Measurements from ENCODE around the gene LRRC8E.
A peak's percentile ranks its signal among the peaks of the same experiment; 100 is the strongest.

Gene LRRC8E

DNA sequence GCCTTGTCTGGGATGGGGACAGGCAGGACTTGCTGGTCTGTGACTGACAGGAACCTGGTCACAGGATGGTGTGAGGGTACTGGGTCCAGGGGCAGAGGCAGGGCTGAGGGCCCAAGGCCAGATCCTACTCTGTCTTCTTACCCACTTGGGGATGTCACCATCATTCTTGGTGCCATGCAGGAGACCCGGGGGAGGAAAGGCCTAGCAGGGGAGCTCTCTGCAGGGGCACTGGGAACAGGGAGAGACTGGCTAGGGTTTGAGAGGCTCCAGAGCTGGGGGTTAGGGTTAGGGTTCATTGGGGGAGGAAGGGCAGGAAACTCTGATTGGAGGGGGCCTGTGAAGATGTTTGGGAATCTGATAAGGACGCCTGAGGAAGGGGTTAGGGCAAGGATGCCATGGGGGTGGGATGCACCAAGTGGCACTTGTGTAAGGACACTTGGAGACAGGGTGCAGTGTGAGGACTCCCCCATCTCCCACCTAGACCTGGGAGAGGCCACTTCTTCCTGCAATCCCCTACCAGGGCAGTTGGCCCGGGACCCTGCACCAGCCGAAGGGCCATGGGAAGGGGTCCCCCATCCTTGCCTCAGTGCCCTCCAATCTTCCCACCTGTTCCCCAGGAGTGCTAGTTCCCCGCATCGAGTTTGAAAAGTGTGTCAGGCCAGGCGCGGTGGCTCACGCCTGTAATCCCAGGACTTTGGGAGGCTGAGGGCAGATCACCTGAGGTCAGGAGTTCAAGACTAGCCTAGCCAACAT is 21.0 kb upstream of the LRRC8E start:
- ATAC-seq (replicated peaks) (no peak), DNase-seq (no peak)
- peaks cover 28 to 29% of the 10 kb centered on the region in 2 donors for H3K4me1 Mint-ChIP-seq (ENCODE audit: low read depth in 2 of 2)
- H3K27me3 Mint-ChIP-seq, result peaks cover 21 to 49% of the 10 kb centered on the region in 2 donors
- peak overlapping the region in 1 of 2 donors; percentile 84 for H3K4me3 Mint-ChIP-seq
- H3K9me3 Mint-ChIP-seq, result no peaks in the 10 kb centered on the region
- H3K36me3 Mint-ChIP-seq (ENCODE audit: insufficient read depth), result peaks cover 11% of the 10 kb centered on the region
- no peak overlapping the region for H3K27ac Mint-ChIP-seq

DNA sequence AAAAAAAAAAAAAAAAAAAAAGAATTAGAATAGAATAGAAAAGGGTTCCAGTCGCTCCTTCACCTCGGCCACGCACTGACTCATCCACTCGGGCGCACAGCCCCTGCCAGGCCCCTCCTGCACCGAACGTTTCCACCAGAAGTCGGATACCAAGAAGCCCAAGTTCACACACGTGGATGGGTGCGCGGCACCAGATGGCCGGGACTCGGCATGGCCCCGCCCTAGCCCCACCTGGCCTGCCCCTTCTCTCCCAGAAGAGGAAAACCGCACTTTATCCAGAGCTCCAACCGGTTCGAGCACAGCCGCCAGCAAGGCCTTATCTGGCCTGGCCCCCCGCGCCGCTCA is 20.0 kb upstream of the LRRC8E start:
- Mint-ChIP-seq H3K36me3 (ENCODE audit: insufficient read depth) (peaks cover 11% of the 10 kb centered on the region), H3K4me1 (ENCODE audit: low read depth in 2 of 2) (peaks cover 29 to 31% of the 10 kb centered on the region in 2 donors), H3K27me3 (peaks cover 26 to 59% of the 10 kb centered on the region in 2 donors), H3K27ac (peak overlapping the region; percentile 38 to 76), H3K9me3 (no peaks in the 10 kb centered on the region), H3K4me3 (peak overlapping the region; percentile 83 to 84)
- no peak for DNase-seq
- ATAC-seq (replicated peaks), result no peak

GRCh38 chr19:7868671-7869452 is 19.4 kb upstream of the LRRC8E start:
- DNase-seq (peak; percentile 83 to 89 (median 89)), ATAC-seq (replicated peaks) (peak; percentile 80)
- Mint-ChIP-seq H3K36me3 (ENCODE audit: insufficient read depth) (peaks cover 11% of the 10 kb centered on the region), H3K27ac (peak overlapping the region; percentile 38 to 76), H3K27me3 (peaks cover 30 to 58% of the 10 kb centered on the region in 2 donors), H3K9me3 (no peaks in the 10 kb centered on the region), H3K4me3 (peak overlapping the region; percentile 83 to 84), H3K4me1 (ENCODE audit: low read depth in 2 of 2) (peaks cover 31 to 32% of the 10 kb centered on the region in 2 donors)

DNA sequence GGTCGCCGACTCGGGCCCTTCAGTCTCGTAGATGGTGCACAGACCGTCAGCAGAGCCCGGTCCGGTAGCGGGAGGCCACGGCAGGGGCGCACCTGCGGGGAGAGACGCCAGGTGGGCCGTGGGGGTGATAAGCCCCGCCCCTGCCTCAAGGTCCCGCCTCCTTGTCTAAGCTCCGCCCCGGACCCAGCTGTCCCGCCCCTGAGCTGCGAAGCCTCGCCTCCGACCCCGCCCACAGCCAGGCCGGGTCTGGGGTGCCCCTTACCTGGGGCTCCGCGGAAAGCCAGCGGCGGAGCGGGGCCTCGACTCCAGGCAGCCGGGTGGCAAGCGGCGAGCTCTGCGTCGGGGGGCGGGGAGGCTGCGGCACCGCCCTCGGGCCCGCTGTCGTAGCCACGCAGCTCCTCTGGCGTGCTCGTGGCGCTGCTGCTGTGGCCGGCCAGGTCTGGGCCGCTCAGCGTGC is 18.8 kb upstream of the LRRC8E start:
- Mint-ChIP-seq H3K27me3 (peaks cover 30 to 52% of the 10 kb centered on the region in 2 donors), H3K27ac (peak overlapping the region; percentile 38 to 76), H3K9me3 (no peaks in the 10 kb centered on the region), H3K36me3 (ENCODE audit: insufficient read depth) (peaks cover 9% of the 10 kb centered on the region), H3K4me3 (peak overlapping the region; percentile 83 to 84), H3K4me1 (ENCODE audit: low read depth in 2 of 2) (peaks cover 31 to 32% of the 10 kb centered on the region in 2 donors)
- peak; percentile 79 to 91 (median 83) for DNase-seq
- ATAC-seq (replicated peaks), result peak; percentile 60

DNA sequence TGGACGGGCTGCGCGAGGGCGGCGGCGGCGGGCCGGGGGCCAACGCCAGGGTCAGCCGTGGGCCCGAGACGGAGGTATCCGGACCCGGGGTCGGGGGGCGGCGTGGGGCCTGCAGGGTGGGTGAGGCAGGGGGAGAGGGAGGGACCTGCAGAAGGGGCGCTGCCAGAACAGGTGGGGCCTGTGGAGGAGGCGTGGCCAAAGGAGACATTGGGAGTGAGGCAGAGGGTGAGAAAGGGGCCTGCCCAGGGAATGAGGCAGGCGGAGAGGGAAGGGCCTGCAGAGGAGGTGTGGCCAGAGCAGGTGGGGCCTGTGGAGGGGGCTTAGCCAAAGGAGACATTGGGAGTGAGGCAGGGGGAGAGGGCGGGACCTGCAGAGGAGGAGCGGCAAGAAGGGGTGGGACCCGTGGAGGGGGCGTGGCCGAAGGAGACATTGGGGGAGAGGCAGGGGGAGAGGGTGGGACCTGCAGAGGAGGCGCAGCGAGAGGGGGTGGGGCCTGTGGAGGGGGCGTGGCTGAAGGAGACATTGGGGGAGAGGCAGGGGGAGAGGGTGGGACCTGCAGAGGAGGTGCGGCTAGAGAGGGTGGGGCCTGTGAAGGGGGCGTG is 18.3 kb upstream of the LRRC8E start:
- peak overlapping the region in 1 of 2 donors; percentile 12 for H3K27ac Mint-ChIP-seq
- peaks cover 29 to 52% of the 10 kb centered on the region in 2 donors for H3K27me3 Mint-ChIP-seq
- H3K4me1 Mint-ChIP-seq (ENCODE audit: low read depth in 2 of 2), result peaks cover 28 to 32% of the 10 kb centered on the region in 2 donors
- peak overlapping the region; percentile 75 to 83 for H3K4me3 Mint-ChIP-seq
- H3K9me3 Mint-ChIP-seq, result no peaks in the 10 kb centered on the region
- no peak for ATAC-seq (replicated peaks)
- peaks cover 9% of the 10 kb centered on the region for H3K36me3 Mint-ChIP-seq (ENCODE audit: insufficient read depth)
- DNase-seq, result peak; percentile 35 to 51 (median 43)

GRCh38 chr19:7870571-7871436 is 17.5 kb upstream of the LRRC8E start:
- peak in 2 of 3 experiments; percentile 25 to 29 for DNase-seq
- Mint-ChIP-seq H3K27me3 (peaks cover 23 to 44% of the 10 kb centered on the region in 2 donors), H3K9me3 (no peaks in the 10 kb centered on the region), H3K27ac (peak overlapping the region in 1 of 2 donors; percentile 12), H3K4me3 (peak overlapping the region; percentile 75 to 83), H3K36me3 (ENCODE audit: insufficient read depth) (peaks cover 9% of the 10 kb centered on the region), H3K4me1 (ENCODE audit: low read depth in 2 of 2) (peaks cover 22 to 26% of the 10 kb centered on the region in 2 donors)
- no peak for ATAC-seq (replicated peaks)

- DNase-seq (peak; percentile 72 to 80 (median 77)), ATAC-seq (replicated peaks) (no peak)
- Mint-ChIP-seq H3K4me1 (ENCODE audit: low read depth in 2 of 2) (peaks cover 22 to 26% of the 10 kb centered on the region in 2 donors), H3K27ac (no peak overlapping the region), H3K9me3 (no peaks in the 10 kb centered on the region), H3K27me3 (peaks cover 23 to 52% of the 10 kb centered on the region in 2 donors), H3K36me3 (ENCODE audit: insufficient read depth) (peaks cover 9% of the 10 kb centered on the region), H3K4me3 (peak overlapping the region; percentile 20 to 63)
These were observed 16.6 kb upstream of the LRRC8E start for GRCh38 chr19:7871437-7872305.

DNA sequence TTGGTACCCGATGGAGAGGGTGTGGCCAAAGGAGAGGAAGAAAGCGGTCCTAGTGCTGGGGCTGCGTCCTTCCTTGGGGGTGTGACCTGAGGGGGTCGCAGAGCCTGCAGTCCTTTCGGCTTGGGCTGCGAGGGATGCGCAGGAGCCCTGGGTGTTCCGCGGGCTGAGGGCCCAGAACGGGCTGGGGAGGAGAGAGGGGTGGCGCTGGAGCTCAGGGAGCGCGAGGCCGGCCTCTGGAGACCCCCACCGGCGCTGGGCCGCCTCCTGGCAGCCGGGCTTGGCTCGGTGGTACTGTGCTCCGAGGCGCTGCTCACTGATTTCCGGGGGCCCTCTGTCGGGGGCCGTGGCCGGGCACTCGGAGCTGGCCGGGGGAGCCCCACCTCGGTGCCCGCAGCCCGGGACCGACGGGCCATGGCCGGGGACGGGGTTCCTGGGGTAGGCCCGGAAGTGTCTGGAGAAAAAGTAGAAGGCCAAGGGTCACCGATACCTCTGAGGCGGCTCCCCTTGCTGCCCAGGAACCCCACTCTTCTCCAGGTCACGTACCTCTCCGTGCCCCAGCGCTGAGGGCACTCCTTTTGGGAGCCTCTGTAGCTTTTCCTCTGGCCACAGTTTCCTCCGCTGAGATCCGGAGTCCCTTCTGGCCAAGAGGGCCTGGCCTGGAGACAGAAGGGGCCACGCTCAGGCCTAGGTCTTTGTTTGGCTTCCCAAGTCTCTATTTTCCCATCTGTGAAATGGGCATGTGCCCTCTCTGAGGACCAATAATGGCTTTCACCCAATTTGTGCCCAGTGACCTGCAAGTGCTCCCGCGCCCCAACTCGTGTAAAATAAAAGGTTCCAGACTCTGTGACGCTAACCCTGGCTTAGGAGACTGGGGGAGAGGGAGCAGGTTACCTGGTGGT is 15.8 kb upstream of the LRRC8E start:
- DNase-seq (no peak), ATAC-seq (replicated peaks) (no peak)
- peak overlapping the region; percentile 47 to 70 for H3K4me3 Mint-ChIP-seq
- H3K27me3 Mint-ChIP-seq, result peaks cover 23 to 45% of the 10 kb centered on the region in 2 donors
- peaks cover 5% of the 10 kb centered on the region for H3K36me3 Mint-ChIP-seq (ENCODE audit: insufficient read depth)
- peaks cover 22 to 26% of the 10 kb centered on the region in 2 donors for H3K4me1 Mint-ChIP-seq (ENCODE audit: low read depth in 2 of 2)
- H3K27ac Mint-ChIP-seq, result no peak overlapping the region
- no peaks in the 10 kb centered on the region for H3K9me3 Mint-ChIP-seq

DNA sequence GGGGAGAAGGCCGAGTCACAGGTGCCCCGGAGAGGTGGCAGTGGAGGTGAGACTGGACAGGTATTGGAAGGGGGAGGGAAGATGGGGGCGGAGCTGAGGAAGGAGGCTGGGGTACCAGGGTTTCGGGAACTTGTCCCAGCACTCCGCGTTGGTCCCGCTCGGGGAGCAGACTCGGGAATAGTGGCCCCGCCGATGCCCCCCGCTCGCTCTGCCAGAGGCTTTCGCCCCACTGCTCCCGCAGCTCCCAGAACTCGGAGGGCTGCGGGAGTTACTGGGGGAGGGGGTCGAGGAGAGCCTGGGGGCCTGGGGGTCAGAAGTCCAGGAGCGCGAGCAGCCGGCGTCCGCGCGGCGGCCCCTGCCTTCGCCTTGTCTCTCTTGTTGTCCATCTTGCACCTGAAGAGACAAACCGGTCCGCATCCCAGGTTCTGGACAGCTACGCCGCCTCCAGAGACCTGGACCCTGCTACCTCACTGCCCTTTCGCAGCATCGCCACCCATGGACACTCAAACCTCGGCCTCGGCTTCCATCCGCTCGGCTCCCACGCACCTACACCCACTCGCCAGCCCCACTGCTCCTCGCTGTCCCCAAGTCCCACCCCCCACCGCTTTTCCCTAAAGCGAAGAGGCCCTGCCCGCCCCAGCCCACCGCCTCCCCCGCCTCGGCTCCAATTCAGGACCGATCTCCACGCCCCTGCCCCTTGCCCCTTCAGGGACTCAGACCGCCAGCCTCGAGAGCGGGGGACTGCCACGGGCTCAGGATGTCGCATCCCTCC is 14.8 kb upstream of the LRRC8E start:
- Mint-ChIP-seq H3K27me3 (peaks cover 23 to 45% of the 10 kb centered on the region in 2 donors), H3K4me3 (peak overlapping the region; percentile 65 to 70), H3K9me3 (no peaks in the 10 kb centered on the region), H3K4me1 (ENCODE audit: low read depth in 2 of 2) (peaks cover 21 to 23% of the 10 kb centered on the region in 2 donors), H3K27ac (no peak overlapping the region), H3K36me3 (ENCODE audit: insufficient read depth) (peaks cover 2% of the 10 kb centered on the region)
- no peak for DNase-seq
- no peak for ATAC-seq (replicated peaks)

GRCh38 chr19:7874076-7874896 is 14.0 kb upstream of the LRRC8E start, which contains the start of gene PRR36:
PRR36 (minus strand) TSS chr19:7874390; CDS start chr19:7873689, 701 bp downstream.
- DNase-seq (no peak), ATAC-seq (replicated peaks) (no peak)
- H3K27ac Mint-ChIP-seq, result no peak within 1 kb of the TSS
- H3K4me3 Mint-ChIP-seq, result peak within 1 kb of the TSS; percentile 65 to 70
- H3K27me3 Mint-ChIP-seq, result peaks cover 23 to 45% of the 10 kb centered on the region in 2 donors
- peaks cover 17 to 19% of the 10 kb centered on the region in 2 donors for H3K4me1 Mint-ChIP-seq (ENCODE audit: low read depth in 2 of 2)
- H3K9me3 Mint-ChIP-seq, result no peaks in the 10 kb centered on the region
- H3K36me3 Mint-ChIP-seq (ENCODE audit: insufficient read depth), result no peaks in the 10 kb centered on the region

Data from effector memory CD8-positive, alpha-beta T cell (primary cell).